K562 (cell line): ENCODE data around the gene ADARB2. TPM values are rescaled to one million over a fixed set of nuclear protein-coding genes. Genes with fewer than 3 reads are reported as not detected.

Experiments
- ATAC-seq: fragments of 200-7000 bp; cut with Tn5 transposase; 3 replicates; pipeline ENCODE4 v1.9.1; 2020; ENCODE audit warnings: moderate library complexity
- BruUV-seq: library from RNA; stranded (reverse); fragments of 400-500 nt; replicated peaks from 2 replicates; lab custom pipeline; 2021; lab: Mats Ljungman, UMichigan
- CTCF ChIA-PET: fragments of 300-600 bp; formaldehyde crosslinking; extraction: SDS; loops from one replicate; lab custom pipeline; 2021; ENCODE audit warnings: low intra/inter-chr PET ratio; lab: Yijun Ruan, JAX
- POLR2A ChIA-PET: fragments of 300-600, 350-650 bp; sonication (Branson Sonifier 250); formaldehyde crosslinking; extraction: SDS; loops from one replicate; lab custom pipeline; 2021; ENCODE audit warnings: antibody characterized with exemption, inconsistent platforms; lab: Yijun Ruan, JAX
- DNase-seq, 4 experiments: peaks; one replicate each; pipeline versions ENCODE4 v3.0.0 to v3.0.0-alpha.2; 2011 to 2018; ENCODE audit warnings: low spot score in 3 of 4, mixed read lengths in 3 of 4; ENCODE audit errors: extremely low read depth in 1 of 4
- FAIRE-seq: peaks from 2 replicates; lab custom pipeline; 2011; peaks lifted over from hg19 to GRCh38; lab: Jason Lieb, UNC
- H2AFZ ChIP-seq: 2 replicates; pipeline ENCODE4 v1.6.0; 2011; ENCODE audit warnings: low read depth, low read length, control low read depth, inconsistent platforms
- H3K27ac ChIP-seq: fragments of 200-600 bp; 3 replicates; pipeline ENCODE4 v1.8.0; 2011; ENCODE audit warnings: low read depth, mild to moderate bottlenecking, control low read depth, inconsistent platforms, low read length, moderate library complexity, mixed read lengths; ENCODE audit errors: extremely low read depth
- H3K27me3 ChIP-seq, 2 experiments: fragments of 300-600 bp in 1 of 2; 2 replicates in 1 of 2; 3 replicates in 1 of 2; pipeline versions ENCODE4 v1.6.0 to v1.8.0; 2011; ENCODE audit warnings: inconsistent platforms in 2 of 2, low read length in 2 of 2, mild to moderate bottlenecking in 1 of 2, mixed read lengths in 1 of 2, moderate library complexity in 1 of 2; ENCODE audit not compliant: control insufficient read depth in 2 of 2, insufficient read depth in 2 of 2
- H3K36me3 ChIP-seq: fragments of 300-600 bp; 3 replicates; pipeline ENCODE4 v1.8.0; 2011; ENCODE audit warnings: mild to moderate bottlenecking, low read length, inconsistent platforms; ENCODE audit not compliant: control insufficient read depth, insufficient read depth
- H3K4me1 ChIP-seq, 2 experiments: fragments of 200-600 bp in 1 of 2; replicated peaks in 1 of 2; 2 replicates in 1 of 2; 3 replicates in 1 of 2; pipeline versions ENCODE4 v1.5.1 to v1.8.0; 2011; ENCODE audit warnings: inconsistent platforms in 2 of 2, low read length in 2 of 2, mild to moderate bottlenecking in 1 of 2, mixed read lengths in 1 of 2, moderate library complexity in 1 of 2; ENCODE audit not compliant: control insufficient read depth in 2 of 2, insufficient read depth in 2 of 2
- H3K4me2 ChIP-seq: 2 replicates; pipeline ENCODE4 v1.6.1; 2011; ENCODE audit warnings: low read length, control low read depth, inconsistent platforms, mixed read lengths; ENCODE audit not compliant: insufficient read depth
- H3K4me3 ChIP-seq: fragments of 200-600 bp; sonication (generic), shearing (Covaris generic); 2 replicates; pipeline ENCODE4 v1.5.1; 2016; ENCODE audit warnings: control low read depth, inconsistent platforms
- H3K79me2 ChIP-seq: fragments of 200-600 bp; 3 replicates; pipeline ENCODE4 v1.8.0; 2011; ENCODE audit warnings: low read length, inconsistent platforms; ENCODE audit not compliant: control insufficient read depth, insufficient read depth
- H3K9ac ChIP-seq, 2 experiments: 2 replicates each; pipeline versions ENCODE4 v1.6.0 to v1.6.1; 2011; ENCODE audit warnings: low read depth in 2 of 2, low read length in 2 of 2, control low read depth in 1 of 2, inconsistent platforms in 1 of 2, mild to moderate bottlenecking in 1 of 2, mixed read lengths in 1 of 2; ENCODE audit not compliant: insufficient read depth in 1 of 2
- H3K9me1 ChIP-seq: one replicate; pipeline ENCODE4 v1.6.0; 2011; ENCODE audit warnings: inconsistent platforms, mild to moderate bottlenecking, low read length, moderate library complexity; ENCODE audit not compliant: control insufficient read depth, insufficient read depth
- H3K9me3 ChIP-seq: replicated peaks from 2 replicates; pipeline ENCODE4 v1.5.1; 2011; ENCODE audit warnings: low read depth, low read length, inconsistent platforms; ENCODE audit not compliant: control insufficient read depth, insufficient read depth
- H4K20me1 ChIP-seq: replicated peaks from 2 replicates; pipeline ENCODE4 v1.6.1; 2011; ENCODE audit warnings: low read length, inconsistent platforms, mixed read lengths; ENCODE audit not compliant: control insufficient read depth, insufficient read depth
- TEAD4 ChIP-seq, 2 experiments: sonication (generic) in 1 of 2; formaldehyde crosslinking in 1 of 2; IDR thresholded peaks; 2 replicates each; pipeline versions ENCODE4 v1.6.1 to v1.8.0; 2012 to 2022; ENCODE audit warnings: borderline replicate concordance in 1 of 2, inconsistent platforms in 1 of 2, low read length in 1 of 2, mild to moderate bottlenecking in 1 of 2, missing genetic modification reagents in 1 of 2
- ZC3H8 ChIP-seq: fragments of 450-650 bp; IDR thresholded peaks from 2 replicates; pipeline ENCODE4 v1.6.1; 2017
- ZNF3 ChIP-seq: fragments of 250-450 bp; sonication (Bioruptor Pico); IDR thresholded peaks from 2 replicates; pipeline ENCODE4 v1.5.0; 2021; ENCODE audit warnings: mild to moderate bottlenecking, moderate library complexity
- ZNF436 ChIP-seq: fragments of 250-450, 450-650 bp; sonication (Bioruptor Pico); formaldehyde crosslinking; IDR thresholded peaks from 2 replicates; pipeline ENCODE4 v1.7.0; 2020; ENCODE audit warnings: mild to moderate bottlenecking
- ZNF551 ChIP-seq: fragments of 250-450 bp; sonication (Bioruptor Pico); IDR thresholded peaks from 2 replicates; pipeline ENCODE4 v1.5.0; 2021; ENCODE audit warnings: mild to moderate bottlenecking, moderate library complexity
- in situ Hi-C: fragments of 300-500 bp; cut with MboI; formaldehyde crosslinking; loops from 4 replicates; pipeline ENCODE4 v1.15.0; 2018; ENCODE audit warnings: inconsistent platforms, mixed read lengths
- intact Hi-C: fragments of 100-400 bp; cut with micrococcal nuclease; formaldehyde crosslinking; loops from 2 replicates; pipeline ENCODE4 v1.14.2; 2022
- polyA plus RNA-seq, 8 experiments: library from polyadenylated mRNA; depleted of rRNA in 4 of 8; stranded (reverse) in 5 of 8; unstranded in 3 of 8; fragments of >200 nt; fragmentation: Nextera tagmentation in 2 of 8; fragmentation: Illumina TruSeq in 1 of 8; extraction: Ambion mirVana in 2 of 8; extraction: Trizol in 1 of 8; gene quantifications; 2 replicates each; pipeline versions ENCODE4 v1.2.1 to v1.2.3, GENCODE V29; 2011 to 2014; ENCODE audit warnings: inconsistent platforms in 1 of 8, missing spikeins in 1 of 8
- total RNA-seq, 7 experiments: library from RNA; depleted of rRNA in 6 of 7; stranded (reverse); fragments of >200 nt in 6 of 7; fragmentation: Illumina TruSeq in 2 of 7; extraction: Trizol in 2 of 7; gene quantifications; 2 replicates each; pipeline versions ENCODE4 v1.2.1 to v1.2.3, GENCODE V29; 2011 to 2021; ENCODE audit warnings: low replicate concordance in 1 of 7
- TF ChIP-seq, protein P1 (sequence below): fragments of 450-650 bp; IDR thresholded peaks from 2 replicates; pipeline ENCODE4 v1.6.1; 2016
- TF ChIP-seq, protein P2 (sequence below): sonication (generic); formaldehyde crosslinking; IDR thresholded peaks from 2 replicates; pipeline ENCODE4 v1.8.1; 2023; ENCODE audit warnings: missing genetic modification reagents, mild to moderate bottlenecking, borderline replicate concordance
- TF ChIP-seq, protein P3 (sequence below), 2 experiments: fragments of 450-650 bp in 1 of 2; IDR thresholded peaks; 2 replicates each; pipeline ENCODE4 v1.6.1; 2011 to 2017; ENCODE audit warnings: low read depth in 2 of 2, antibody characterized with exemption in 1 of 2, borderline replicate concordance in 1 of 2, low read length in 1 of 2, mild to moderate bottlenecking in 1 of 2, mixed read lengths in 1 of 2; ENCODE audit not compliant: control insufficient read depth in 1 of 2

Gene ADARB2
- total and polyA plus RNA-seq, 9 of the 15 experiments (the other 6 are each of a cell fraction or from before 2014, with no cell fraction given): not detected

DNA sequence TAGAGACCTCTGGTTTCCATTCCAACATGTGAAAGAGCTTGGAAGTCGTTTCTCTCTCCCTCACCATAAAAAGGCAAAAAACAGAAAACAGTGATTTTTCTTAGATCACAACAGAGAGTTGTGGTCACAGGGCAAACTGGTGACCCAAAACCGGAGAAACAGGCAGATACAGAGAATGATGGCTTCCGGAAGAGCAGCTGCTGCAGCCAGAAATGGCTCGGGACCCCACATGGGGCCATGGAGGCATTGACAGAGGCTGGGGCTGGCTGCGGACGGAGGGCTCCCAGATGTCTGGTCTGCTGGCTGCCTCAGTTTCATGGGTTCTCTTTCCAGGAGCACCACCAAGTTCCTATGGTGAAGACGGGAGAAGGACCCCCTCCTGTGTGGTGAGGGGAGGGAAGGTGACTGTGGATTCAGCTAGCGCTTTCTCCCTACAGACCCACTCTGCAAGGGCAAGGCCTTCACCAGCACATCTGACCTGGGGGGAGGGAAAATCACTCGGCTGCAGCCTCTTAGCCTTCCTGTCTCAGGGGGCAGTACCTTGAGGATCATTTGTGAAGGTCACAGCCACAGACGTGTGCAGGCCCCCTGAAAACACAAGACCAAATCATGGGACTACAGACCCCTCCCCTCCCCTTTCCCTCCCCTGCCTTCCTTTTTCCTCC is 599.7 kb downstream of the ADARB2 start (continued):
- TF ChIP-seq TEAD4 (IDR thresholded peaks at IDR 0.05; ENCODE audit: low read length) (no peak), TEAD4 (CRISPR knock-in tag; IDR thresholded peaks at IDR 0.05; ENCODE audit: borderline replicate concordance) (no peak), ZNF551 (CRISPR knock-in tag) (no peak), ZNF3 (CRISPR knock-in tag) (no peak), ZNF436 (CRISPR knock-in tag) (no peak), ZC3H8 (no peak)
- TF ChIP-seq, protein P1, sequence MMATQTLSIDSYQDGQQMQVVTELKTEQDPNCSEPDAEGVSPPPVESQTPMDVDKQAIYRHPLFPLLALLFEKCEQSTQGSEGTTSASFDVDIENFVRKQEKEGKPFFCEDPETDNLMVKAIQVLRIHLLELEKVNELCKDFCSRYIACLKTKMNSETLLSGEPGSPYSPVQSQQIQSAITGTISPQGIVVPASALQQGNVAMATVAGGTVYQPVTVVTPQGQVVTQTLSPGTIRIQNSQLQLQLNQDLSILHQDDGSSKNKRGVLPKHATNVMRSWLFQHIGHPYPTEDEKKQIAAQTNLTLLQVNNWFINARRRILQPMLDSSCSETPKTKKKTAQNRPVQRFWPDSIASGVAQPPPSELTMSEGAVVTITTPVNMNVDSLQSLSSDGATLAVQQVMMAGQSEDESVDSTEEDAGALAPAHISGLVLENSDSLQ: no peak

DNA sequence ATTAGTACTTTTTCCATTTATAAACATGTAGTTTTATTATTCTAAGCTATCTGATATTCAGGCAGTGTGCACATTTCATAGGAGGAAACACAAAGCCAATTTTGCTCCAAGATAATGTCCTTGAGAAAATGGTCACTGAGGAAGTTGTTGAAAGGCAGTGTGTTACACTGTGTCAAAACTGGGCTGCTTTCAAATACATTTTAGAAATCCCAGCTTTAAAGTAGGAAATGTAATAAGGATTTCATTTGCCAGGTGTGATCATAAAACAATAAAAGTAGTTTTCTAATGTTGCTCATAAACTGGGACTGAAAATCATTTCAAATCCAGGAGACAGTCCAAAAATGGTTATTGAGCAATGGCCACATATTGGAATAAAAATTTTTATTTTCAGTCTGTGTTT is 601.1 kb downstream of the ADARB2 start:
- H3K27ac ChIP-seq: no peak overlapping the region
- no peaks in the 10 kb centered on the region; the same call in 1 of the 2 replicates for H3K9me3 ChIP-seq
- in situ Hi-C loops (no loop called here), intact Hi-C loops (no loop called here)
- peaks cover 0 to 5% of the 10 kb centered on the region in 2 experiments; a peak in 1 of 5 replicates for H3K4me1 ChIP-seq
- FAIRE-seq (no peak), DNase-seq (no peak), ATAC-seq (no peak)
- BruUV-seq: no TSS peak
- TF ChIP-seq, protein P2, sequence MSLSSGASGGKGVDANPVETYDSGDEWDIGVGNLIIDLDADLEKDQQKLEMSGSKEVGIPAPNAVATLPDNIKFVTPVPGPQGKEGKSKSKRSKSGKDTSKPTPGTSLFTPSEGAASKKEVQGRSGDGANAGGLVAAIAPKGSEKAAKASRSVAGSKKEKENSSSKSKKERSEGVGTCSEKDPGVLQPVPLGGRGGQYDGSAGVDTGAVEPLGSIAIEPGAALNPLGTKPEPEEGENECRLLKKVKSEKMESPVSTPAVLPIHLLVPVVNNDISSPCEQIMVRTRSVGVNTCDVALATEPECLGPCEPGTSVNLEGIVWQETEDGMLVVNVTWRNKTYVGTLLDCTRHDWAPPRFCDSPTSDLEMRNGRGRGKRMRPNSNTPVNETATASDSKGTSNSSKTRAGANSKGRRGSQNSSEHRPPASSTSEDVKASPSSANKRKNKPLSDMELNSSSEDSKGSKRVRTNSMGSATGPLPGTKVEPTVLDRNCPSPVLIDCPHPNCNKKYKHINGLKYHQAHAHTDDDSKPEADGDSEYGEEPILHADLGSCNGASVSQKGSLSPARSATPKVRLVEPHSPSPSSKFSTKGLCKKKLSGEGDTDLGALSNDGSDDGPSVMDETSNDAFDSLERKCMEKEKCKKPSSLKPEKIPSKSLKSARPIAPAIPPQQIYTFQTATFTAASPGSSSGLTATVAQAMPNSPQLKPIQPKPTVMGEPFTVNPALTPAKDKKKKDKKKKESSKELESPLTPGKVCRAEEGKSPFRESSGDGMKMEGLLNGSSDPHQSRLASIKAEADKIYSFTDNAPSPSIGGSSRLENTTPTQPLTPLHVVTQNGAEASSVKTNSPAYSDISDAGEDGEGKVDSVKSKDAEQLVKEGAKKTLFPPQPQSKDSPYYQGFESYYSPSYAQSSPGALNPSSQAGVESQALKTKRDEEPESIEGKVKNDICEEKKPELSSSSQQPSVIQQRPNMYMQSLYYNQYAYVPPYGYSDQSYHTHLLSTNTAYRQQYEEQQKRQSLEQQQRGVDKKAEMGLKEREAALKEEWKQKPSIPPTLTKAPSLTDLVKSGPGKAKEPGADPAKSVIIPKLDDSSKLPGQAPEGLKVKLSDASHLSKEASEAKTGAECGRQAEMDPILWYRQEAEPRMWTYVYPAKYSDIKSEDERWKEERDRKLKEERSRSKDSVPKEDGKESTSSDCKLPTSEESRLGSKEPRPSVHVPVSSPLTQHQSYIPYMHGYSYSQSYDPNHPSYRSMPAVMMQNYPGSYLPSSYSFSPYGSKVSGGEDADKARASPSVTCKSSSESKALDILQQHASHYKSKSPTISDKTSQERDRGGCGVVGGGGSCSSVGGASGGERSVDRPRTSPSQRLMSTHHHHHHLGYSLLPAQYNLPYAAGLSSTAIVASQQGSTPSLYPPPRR (CRISPR knock-in tag): no peak
- TF ChIP-seq, protein P3, sequence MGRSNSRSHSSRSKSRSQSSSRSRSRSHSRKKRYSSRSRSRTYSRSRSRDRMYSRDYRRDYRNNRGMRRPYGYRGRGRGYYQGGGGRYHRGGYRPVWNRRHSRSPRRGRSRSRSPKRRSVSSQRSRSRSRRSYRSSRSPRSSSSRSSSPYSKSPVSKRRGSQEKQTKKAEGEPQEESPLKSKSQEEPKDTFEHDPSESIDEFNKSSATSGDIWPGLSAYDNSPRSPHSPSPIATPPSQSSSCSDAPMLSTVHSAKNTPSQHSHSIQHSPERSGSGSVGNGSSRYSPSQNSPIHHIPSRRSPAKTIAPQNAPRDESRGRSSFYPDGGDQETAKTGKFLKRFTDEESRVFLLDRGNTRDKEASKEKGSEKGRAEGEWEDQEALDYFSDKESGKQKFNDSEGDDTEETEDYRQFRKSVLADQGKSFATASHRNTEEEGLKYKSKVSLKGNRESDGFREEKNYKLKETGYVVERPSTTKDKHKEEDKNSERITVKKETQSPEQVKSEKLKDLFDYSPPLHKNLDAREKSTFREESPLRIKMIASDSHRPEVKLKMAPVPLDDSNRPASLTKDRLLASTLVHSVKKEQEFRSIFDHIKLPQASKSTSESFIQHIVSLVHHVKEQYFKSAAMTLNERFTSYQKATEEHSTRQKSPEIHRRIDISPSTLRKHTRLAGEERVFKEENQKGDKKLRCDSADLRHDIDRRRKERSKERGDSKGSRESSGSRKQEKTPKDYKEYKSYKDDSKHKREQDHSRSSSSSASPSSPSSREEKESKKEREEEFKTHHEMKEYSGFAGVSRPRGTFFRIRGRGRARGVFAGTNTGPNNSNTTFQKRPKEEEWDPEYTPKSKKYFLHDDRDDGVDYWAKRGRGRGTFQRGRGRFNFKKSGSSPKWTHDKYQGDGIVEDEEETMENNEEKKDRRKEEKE (IDR thresholded peaks at IDR 0.05; ENCODE audit: borderline replicate concordance in 1 of 2, control insufficient read depth in 1 of 2, low read depth in 2 of 2, low read length in 1 of 2): no peak
- H3K36me3 ChIP-seq: peaks cover under 1% of the 10 kb centered on the region; the same call in 2 of the 3 replicates
- POLR2A ChIA-PET: interaction anchor here (0.7 kb wide), 1 partner anchor 56 kb away, joined by 3 read pairs; no protein-coding TSS in a partner anchor
- H3K79me2 ChIP-seq: no peaks in the 10 kb centered on the region
- no peaks in the 10 kb centered on the region for H3K9me1 ChIP-seq
- H3K27me3 ChIP-seq: no peaks in the 10 kb centered on the region; a peak in 1 of 5 replicates
- CTCF ChIA-PET: no interaction called here
- no peak overlapping the region for H3K9ac ChIP-seq
- H2AFZ ChIP-seq: no peak overlapping the region
- no peak overlapping the region for H3K4me2 ChIP-seq
- no peak overlapping the region for H3K4me3 ChIP-seq
- H4K20me1 ChIP-seq: no peaks in the 10 kb centered on the region
